ENCODE measurements around the gene TESK2. TPM values are rescaled to one million over a fixed set of nuclear protein-coding genes. Genes with fewer than 3 reads are reported as not detected.
"Not testable (repeated sequence)": the region's sequence is repeated elsewhere in the genome, so short reads cannot be mapped to it uniquely, and the experiment has no call there.

TESK2 gene
- polyA plus RNA-seq (2013, experiment 1 of 2; ENCODE audit: insufficient read length) = 1.5 TPM
- polyA plus RNA-seq (2013, experiment 2 of 2; ENCODE audit: insufficient read length) = 1.8 TPM

GRCh38 chr1:45490626-45491486 lies at the start of gene TESK2:
TESK2 (minus strand) TSS chr1:45491163; CDS start chr1:45457785, 33,378 bp downstream.
- peak; percentile 99 for DNase-seq

GRCh38 chr1:45536886-45537285 lies 45.9 kb upstream of the TESK2 start:
- no peak for DNase-seq

GRCh38 chr1:45535988-45536766 lies 45.2 kb upstream of the TESK2 start:
- DNase-seq = no peak

GRCh38 chr1:45531873-45532272 lies 40.9 kb upstream of the TESK2 start:
- DNase-seq = no peak

- DNase-seq = no peak
These were observed 39.7 kb upstream of the TESK2 start for GRCh38 chr1:45530632-45531135.

- DNase-seq = no peak
These were observed 35.2 kb upstream of the TESK2 start for GRCh38 chr1:45526135-45526644.

GRCh38 chr1:45523975-45524374 lies 33.0 kb upstream of the TESK2 start:
- not testable (repeated sequence) for DNase-seq

GRCh38 chr1:45523516-45523915 lies 32.6 kb upstream of the TESK2 start:
- not testable (repeated sequence) for DNase-seq

GRCh38 chr1:45522324-45523104 lies 31.6 kb upstream of the TESK2 start:
- DNase-seq = peak; percentile 62

- peak; percentile 96 for DNase-seq
These were observed 30.7 kb upstream of the TESK2 start, which contains the start of gene PRDX1 for GRCh38 chr1:45521413-45522323. PRDX1 (minus strand) TSS chr1:45521884; CDS start chr1:45519043, 2,841 bp downstream.

GRCh38 chr1:45519774-45520173 lies 28.8 kb upstream of the TESK2 start:
- not testable (repeated sequence) for DNase-seq

GRCh38 chr1:45518910-45519309 lies 27.9 kb upstream of the TESK2 start:
- no peak for DNase-seq

GRCh38 chr1:45518366-45518765 lies 27.4 kb upstream of the TESK2 start:
- DNase-seq = not testable (repeated sequence)

- DNase-seq = no peak
These were observed 25.5 kb upstream of the TESK2 start for GRCh38 chr1:45516465-45516864.

GRCh38 chr1:45516036-45516435 lies 25.1 kb upstream of the TESK2 start:
- no peak for DNase-seq

- peak; percentile 23 for DNase-seq
These were observed 22.7 kb upstream of the TESK2 start for GRCh38 chr1:45513532-45514260.

- peak; percentile 64 for DNase-seq
These were observed 21.7 kb upstream of the TESK2 start for GRCh38 chr1:45512641-45513054.

- DNase-seq = no peak
These were observed 20.1 kb upstream of the TESK2 start for GRCh38 chr1:45510972-45511527.

Measured in fibroblast of skin of back (primary cell).